GM21447 (cell line): ENCODE measurements around the gene OMP.

Source experiments
- ATAC-seq: cut with Tn5 transposase; IDR thresholded peaks from one replicate; pipeline ENCODE4 v1.9.1; 2021; ENCODE audit not compliant: unreplicated experiment

The OMP gene

DNA sequence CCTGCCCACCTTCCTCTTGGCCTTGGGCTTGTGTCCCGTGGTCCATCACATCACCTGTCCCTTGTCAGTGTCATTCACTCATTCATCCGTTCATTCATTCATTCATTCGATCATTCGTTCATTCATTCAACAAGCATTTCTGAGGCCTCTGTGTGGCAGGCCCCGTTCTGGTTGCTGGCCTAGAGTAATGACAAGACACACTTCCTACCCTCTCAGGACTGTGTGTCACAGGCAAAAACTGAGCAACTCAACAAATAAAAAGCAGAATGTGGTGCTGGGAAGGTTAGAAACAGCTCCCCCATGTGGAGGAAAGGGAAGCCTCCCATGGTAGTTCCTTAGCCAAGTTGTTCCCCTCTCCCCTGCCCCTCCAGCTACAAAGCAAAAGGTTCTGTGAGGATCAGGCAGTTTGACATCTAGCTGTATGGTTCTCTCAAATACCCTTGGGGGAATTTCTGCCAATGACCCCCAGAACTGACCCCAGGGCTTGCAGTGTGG is 1.6 kb upstream of the OMP start:
- ATAC-seq, result no peak

DNA sequence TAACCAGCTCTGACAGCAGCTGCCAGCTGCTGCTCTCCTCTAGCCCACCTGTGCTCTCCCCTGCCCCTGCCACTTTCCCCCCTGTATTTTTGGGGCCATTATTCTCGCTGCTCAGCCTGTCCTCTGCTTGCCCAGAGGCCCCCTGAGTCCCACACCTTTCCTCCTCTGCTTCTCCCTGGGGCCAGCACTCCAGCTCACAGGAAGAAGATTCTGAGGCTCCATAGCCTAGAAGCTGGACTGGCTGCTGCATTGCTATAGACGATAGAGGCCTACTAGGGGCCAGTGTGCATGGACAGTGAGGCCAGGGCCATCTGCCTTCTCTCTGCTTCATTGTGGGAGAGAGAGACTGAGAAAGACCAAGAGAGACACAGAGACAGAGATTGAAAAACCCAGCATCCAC is 679 bp downstream of the OMP start:
- ATAC-seq, result no peak

DNA sequence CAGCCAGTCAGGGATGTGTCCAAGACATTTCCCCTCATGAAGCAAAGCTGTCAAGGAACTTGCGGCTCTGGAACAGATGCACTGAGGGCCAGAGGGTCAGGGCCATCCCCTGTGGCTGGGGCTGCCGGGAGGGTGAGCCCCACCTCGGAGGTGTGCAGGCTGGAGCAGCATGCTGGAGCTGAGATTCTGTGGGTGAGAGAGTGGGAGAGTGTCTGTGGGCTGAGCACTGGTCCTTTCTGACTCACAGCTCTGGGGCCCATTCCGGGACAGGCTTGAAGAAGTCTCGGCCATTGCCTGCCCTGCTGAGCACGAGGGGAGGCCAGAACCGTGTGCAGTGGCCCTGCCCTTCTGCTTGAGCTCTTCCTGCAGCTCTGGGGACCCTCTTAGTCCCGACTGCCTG is 2.1 kb downstream of the OMP start:
- ATAC-seq, result no peak

DNA sequence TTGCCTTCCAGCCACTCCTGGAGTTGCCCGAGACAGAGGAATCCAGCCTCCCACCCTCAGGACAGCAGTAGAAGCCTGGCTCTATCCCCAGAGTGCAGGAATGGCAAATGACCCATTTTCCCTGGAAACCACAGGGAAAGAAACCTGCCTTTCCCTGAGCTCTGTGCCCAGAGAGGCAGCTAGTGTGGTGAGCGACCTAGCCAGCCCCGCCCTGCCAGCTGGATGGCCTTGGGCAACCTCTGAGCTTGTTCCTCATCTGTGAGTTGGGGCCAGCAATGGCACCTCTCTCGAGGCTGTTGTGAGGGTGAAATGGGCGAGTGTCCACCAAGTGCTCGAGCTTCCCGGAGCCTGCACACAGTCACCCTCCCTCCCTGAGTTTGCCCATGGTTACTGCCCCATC is 3.7 kb downstream of the OMP start:
- ATAC-seq, result no peak

DNA sequence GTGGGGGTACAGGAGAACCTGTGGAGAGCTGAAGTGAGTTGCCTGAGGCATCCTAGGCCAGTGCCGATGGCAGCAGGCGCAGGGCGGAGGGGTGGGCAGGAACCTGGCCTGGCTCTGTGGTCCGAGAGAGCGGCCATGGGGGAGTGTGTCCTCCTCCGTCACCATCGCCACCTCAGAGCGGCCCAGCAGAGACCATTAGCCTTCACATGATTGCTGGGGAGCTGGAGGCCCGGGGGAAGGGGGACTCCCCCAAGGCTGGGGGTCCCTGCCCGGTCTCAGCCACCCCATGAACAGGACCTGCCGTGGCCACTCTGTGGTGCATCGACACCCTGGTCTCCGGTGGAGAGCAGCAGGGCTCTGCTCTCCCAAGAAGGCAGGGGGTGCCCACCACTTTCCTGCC is 4.1 kb downstream of the OMP start:
- ATAC-seq, result no peak

DNA sequence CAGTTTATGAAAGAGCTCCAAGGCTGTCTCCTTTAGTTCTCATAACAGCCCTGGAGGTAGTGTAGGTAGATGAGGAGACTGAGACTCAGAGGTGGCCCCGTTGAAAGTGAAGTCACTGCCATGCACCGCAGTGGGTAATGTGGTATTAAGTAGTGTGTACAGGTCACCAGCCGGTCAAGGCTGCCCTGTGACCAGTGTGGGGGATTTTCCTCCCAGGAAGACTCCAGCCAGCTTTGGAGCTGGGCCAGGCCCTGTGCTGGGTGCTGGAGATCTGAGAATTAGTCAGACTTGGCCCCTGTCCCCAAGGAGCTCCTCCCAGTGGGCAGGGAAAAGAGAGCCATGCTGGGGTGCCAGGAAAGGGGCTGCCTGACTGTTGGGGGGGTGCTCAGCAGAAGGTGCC is 5.3 kb downstream of the OMP start:
- ATAC-seq, result no peak

DNA sequence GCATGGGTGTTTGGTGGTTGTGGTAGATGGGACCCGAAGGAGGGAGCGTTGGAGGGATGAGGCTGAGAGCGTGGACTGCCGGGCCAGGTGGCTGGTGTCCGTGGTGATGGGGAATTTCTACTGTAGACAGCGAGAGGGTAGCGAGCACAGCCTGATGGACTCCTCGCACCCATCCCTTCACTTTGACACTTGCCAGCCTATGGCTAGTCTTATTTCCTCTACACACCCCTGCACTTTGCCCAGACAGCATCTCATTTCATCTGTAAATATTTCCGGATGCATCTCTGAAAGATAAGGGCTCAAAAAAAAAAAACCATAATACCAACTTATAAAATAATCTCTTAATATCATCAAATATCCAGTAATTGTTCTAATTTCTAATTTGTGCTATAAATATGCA is 5.8 kb downstream of the OMP start:
- ATAC-seq, result no peak

DNA sequence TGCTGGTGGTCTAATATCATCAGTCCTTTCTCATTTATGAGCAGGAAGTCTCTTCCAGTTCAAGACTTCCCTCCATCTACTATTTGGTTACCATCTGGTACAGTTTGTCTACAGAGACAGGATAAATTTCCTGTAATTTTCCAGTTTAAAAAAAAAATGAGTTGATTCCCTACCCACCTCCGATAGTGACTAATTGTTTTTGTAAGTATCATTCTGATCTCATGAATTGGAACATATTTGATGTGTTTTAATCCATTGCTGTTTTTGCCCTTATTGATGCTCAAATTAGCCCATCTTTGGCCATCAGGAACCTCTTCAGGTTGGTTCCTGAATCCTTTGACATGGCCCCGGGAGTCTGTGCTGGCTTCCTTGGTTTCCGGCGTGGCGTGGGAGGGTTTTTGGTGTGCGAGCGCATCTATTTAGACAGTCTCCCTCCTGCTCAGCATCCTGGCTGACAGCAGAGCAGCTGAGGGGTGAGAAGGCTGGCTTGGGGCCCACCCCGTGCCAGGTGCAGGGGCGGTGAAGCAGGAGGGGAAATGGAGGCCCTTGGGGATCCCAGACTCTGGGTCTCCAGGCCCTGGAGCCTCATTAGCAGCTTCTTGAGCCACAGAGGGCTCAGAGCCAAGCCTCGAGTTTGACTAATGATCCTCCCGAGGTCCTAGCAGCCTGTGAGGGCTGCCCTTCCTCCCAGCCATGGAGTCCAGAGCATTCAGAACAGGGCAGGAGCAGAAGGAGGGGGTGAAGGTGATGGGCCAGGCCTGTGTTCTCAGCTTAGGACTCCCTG is 6.8 kb downstream of the OMP start:
- no peak for ATAC-seq

DNA sequence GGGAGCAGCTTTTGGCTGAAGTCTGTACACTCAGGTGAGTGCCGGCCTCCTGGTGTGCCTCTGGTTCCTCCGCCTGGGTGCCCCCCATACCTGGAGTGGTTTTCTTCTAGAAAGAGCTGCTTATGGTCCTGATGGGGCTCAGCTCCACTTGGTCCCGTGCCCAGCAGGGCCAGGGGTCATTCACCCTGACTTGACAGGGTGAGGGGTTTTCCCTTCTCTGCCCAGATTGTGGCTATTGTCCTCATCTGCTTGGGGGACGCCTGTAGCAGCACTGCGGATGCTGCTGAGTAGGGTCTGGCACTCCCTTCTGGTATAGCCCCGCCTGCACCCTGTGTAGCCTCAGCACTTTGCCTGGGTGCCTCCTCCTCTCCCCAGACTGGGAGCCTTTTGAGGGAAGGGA is 8.2 kb downstream of the OMP start:
- no peak for ATAC-seq

DNA sequence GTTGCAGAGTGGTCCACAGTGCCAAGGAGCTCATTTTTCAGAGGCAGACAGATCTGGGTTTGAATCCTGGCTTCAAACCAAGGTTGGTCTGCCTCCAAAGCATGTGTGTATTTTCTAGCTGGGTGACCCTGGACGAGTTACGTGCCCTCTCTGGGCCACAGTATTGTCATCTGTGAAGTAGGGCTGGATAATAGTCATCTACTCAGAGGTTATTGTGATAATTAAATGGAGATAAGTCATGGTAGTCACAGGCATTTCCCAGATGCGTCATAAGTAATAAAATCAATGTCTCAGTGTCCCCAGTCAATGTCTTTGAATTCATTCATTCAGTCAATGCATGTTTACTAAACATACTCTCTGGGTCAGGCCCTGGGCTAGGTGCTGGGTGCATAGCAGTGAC is 8.6 kb downstream of the OMP start:
- no peak for ATAC-seq

DNA sequence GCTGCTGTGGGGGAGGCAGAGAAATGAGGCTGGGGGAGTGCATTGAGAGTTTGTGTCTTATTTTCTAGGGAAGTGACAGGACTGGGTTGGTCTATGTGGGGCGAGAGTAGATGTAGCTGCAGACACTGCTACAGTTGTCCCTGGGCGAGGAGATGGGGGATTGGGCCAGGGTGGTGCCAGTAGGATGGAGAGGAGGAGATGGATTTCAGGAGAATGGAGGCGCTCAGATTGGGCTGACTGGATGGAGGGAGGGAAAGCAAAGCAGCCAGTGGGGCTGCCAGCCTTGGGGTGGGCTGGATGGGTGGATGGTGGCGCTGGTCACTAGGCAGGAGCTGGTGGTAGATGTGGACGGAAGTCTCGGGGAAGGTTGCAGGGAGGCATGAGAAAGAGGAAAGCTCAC is 9.3 kb downstream of the OMP start:
- no peak for ATAC-seq

DNA sequence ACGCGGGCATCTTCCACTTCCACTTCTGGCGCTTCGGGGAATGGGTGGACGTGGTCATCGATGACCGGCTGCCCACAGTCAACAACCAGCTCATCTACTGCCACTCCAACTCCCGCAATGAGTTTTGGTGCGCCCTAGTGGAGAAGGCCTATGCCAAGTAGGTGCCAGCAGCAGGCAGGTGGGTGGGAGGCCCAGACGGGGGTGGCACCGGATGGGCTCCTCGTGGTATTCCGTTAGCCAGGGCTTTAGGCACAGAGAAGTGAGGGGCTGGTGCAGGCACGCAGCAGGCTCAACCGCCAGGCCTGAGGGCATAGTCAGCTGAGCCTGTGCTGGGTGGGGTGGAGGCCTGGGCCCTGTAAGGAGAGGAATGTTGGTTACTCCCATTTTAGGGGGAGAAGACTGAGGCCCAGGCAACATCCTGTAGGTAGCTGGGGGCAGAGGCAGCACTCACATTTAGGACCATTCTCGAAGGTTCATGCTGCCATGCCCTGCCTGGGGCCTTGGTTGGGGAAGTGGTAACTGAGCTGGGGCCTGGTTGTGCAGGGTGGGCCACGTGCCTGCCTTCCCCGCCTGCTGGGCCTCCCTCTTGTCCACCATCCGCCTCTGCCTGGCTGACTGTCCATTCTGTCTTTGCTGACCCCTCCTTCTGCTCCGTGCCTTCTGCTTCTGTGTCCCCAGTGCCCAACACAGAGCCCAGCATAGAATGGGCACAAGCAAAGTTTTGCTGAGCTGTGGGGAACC is 10.2 kb downstream of the OMP start:
- no peak for ATAC-seq

DNA sequence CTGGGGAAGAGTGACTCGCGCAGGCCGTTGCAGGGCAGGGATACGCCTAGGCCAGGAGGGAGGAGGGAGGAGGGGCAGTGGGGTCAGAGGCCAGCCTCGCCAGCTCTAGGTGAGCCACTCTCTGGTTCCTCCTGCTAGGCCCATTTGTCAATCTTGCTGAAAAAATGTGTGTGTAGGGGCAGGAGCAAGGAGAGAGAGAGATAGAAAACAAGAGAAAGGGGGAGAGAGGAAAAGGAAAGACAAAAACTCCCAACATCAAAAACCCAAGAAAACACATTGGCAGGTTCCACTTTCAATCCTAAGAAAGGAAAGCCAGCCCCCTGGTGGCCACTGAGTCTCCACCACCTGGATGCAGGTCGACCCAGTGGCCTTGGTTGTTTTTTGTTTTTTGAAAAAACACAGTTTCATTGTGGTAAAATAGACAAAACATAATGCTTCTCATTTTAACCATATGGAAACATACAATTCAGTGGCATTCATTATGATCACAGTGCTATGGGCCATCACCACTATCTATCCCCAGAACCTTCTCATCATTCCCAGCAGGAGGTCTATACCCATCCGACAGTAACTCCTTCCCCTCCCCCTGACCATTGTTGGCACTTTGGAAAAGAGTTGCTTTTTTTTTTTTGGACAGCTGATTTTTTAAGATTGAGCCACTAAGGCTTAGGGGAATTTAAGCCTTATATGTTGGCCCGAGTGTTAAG is 10.9 kb downstream of the OMP start:
- ATAC-seq, result no peak

DNA sequence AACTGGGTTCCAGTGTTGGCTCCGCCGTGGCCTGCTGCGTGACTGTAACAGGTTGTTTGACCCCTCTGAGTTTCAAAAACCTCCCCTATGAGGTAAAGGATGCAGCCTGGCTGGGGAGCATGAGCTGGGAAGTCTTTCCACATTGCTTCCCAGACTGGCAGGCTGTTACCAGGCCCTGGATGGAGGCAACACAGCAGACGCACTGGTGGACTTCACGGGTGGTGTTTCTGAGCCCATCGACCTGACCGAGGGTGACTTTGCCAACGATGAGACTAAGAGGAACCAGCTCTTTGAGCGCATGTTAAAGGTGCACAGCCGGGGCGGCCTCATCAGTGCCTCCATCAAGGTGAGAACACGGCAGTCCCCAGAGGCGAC is 11.4 kb downstream of the OMP start:
- ATAC-seq, result no peak

DNA sequence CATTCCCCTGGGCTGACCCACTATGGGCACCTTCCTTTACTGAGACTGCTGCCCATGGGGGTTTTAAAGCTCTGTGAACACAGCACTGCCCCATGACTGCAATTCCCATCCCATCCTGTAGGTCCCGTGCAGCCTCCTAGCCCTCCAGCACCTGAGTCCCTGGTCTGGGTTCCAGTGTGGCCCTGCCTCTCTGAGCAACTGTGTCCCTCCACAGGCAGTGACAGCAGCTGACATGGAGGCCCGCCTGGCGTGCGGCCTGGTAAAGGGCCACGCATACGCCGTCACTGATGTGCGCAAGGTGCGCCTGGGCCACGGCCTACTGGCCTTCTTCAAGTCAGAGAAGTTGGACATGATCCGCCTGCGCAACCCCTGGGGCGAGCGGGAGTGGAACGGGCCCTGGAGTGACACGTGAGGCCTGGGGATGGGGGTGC is 12.6 kb downstream of the OMP start:
- no peak for ATAC-seq

DNA sequence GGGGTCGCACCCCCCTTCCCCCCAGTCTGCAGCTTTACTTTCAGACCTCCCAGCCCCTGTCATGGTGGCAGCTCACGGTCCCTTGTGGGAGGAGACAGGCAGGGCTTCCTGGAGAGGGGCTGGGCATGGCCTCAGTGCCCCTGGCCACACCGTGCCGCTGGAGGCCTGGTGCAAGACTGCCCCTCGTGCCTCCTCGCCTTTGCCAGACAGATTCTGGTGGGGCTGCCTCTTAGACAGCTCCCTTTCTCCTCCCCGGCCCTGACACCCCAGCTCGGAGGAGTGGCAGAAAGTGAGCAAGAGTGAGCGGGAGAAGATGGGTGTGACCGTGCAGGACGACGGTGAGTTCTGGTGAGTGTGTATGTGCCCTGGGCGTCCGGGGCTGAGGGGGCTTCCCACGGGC is 13.3 kb downstream of the OMP start:
- ATAC-seq, result no peak

DNA sequence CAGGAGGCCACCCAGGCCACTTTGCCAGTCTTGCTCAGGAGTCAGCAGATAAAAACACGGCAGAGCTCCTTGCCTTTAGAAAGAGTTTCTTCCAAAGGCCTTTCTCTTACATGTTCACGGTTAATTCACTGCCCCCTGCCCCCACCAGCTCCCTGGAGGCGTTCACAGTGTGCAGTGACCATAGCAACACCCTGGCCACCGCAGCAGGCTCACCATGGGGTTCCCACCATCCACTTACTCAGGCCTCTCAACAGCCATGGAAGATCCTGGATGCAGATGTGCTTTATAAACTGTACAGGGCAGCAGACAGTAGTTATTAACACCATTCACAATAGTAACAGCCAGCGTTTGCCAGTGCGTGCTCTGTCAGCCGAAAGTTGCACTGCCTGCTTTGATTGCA is 14.9 kb downstream of the OMP start:
- no peak for ATAC-seq

DNA sequence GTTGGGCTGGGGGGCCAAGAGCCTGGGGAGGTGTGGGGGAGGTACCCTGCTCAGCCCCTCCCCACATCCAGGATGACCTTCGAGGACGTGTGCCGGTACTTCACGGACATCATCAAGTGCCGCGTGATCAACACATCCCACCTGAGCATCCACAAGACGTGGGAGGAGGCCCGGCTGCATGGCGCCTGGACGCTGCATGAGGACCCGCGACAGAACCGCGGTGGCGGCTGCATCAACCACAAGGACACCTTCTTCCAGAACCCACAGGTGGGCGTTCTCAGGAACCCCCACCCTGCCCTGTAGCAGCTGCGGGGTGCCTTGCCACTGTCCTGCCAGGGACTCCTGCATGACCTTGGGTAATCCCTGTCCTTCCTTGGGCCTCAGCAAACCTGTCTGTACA is 15.4 kb downstream of the OMP start:
- ATAC-seq, result no peak

DNA sequence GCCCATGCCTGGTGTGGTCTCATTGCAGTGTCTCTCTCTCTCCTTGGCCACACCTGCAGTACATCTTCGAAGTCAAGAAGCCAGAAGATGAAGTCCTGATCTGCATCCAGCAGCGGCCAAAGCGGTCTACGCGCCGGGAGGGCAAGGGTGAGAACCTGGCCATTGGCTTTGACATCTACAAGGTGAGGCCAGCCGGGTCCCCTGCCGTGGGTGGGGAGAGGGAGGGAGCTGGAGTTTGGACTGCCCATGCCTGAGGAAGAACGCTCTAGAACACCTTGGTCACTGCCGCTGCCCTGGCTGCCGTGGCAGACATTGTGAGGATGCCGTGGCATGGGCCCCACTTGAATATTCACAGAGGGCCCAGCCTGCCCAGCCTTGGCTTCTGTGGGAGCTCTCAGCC is 16.3 kb downstream of the OMP start:
- ATAC-seq, result no peak

DNA sequence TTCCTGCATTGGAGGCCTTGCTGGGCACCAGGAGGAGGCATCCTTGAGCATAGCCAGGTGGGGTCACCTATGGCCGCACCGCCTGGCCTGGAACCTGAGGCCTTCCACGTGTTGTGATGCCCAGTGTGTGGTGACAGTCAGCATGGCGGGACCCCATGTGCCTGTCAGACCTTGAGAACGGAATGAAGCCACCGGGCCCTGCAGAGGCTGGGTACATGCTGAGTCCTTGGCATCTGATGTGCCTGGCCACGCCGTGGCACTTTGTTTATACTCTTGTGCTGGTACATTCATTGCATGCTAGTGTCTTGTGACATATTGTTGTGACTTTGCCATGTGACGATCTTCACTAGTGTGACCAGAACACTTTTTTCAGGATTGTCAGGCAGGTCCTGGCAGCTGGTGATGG is 16.9 kb downstream of the OMP start:
- ATAC-seq, result no peak

DNA sequence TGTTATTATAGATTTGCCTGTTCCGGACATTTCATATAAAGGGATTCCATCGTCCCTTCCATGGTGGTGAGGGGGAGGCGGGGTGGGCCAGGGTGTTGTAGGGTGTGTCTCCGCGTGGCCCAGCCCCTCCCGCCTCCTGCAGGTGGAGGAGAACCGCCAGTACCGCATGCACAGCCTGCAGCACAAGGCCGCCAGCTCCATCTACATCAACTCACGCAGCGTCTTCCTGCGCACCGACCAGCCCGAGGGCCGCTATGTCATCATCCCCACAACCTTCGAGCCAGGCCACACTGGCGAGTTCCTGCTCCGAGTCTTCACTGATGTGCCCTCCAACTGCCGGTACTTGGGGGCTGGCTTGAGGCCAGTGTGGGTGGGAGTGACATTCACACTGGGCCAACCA is 17.9 kb downstream of the OMP start:
- ATAC-seq, result no peak

DNA sequence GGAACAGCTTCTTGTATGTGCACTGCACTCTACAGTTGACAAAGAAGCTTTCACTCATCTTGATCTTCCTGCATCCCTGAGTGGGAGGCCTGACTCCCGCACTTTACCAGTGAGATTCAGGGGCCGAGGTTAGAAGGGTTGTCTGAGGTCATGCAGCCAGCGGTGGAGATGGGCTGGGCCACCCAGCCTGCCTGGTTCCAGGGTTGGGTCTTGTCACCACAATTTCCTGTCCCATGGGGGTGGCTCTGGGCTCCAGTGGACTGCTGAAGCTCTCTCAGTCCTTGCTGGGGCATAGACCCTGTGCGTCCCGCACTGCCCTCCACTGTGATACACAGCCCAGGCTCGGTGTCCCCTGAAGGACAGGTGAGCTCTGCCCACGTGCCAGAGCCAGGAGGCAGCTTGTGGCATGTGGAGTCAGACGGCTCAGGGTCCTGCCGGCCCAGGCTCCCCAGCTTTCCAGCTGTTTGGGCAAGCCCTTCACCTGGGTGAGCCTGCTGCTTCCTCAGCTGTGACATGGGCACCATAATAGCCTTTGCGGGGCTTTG is 18.5 kb downstream of the OMP start:
- ATAC-seq, result no peak
